HCT116 (cell line): ENCODE results near the gene KMT2C. TPM values are rescaled to one million over a fixed set of nuclear protein-coding genes. Genes with fewer than 3 reads are reported as not detected.

ENCODE experiments used
- ATAC-seq: fragments of 200-7000 bp; cut with Tn5 transposase; 2 replicates; pipeline ENCODE4 v1.9.1; 2020; ENCODE audit warnings: mild to moderate bottlenecking, moderate library complexity
- BruUV-seq: library from RNA; stranded (reverse); fragments of 400-500 nt; replicated peaks from 2 replicates; lab custom pipeline; 2021; lab: Mats Ljungman, UMichigan
- CTCF ChIA-PET: fragments of 300-600 bp; sonication (Branson Sonifier 250); formaldehyde crosslinking; loops from one replicate; lab custom pipeline; 2021; ENCODE audit warnings: antibody characterized with exemption; lab: Charles Lee
- POLR2A ChIA-PET: fragments of 300-600, 350-600 bp; sonication (Branson Sonifier 250); formaldehyde crosslinking; loops from one replicate; lab custom pipeline; 2021; ENCODE audit warnings: antibody characterized with exemption; lab: Charles Lee
- RAD21 ChIA-PET, 2 experiments: fragments of 300-600 bp; sonication (Branson Sonifier 250); formaldehyde crosslinking; loops; one replicate each; lab custom pipeline; 2023; ENCODE audit warnings: low total read pairs in 2 of 2; ENCODE audit not compliant: uncharacterized antibody in 2 of 2, unreplicated experiment in 2 of 2, low non-redundant PET in 1 of 2; lab: Charles Lee
- DNase-seq: peaks from one replicate; pipeline ENCODE4 v3.0.0-alpha.2; 2010; ENCODE audit warnings: low read depth, low spot score
- H2AFZ ChIP-seq: fragments of 200-600 bp; shearing (Covaris generic), sonication (generic); 2 replicates; pipeline ENCODE4 v1.6.1; 2017; ENCODE audit warnings: low read depth, mixed run types, mixed read lengths, antibody characterized with exemption, low read length; ENCODE audit not compliant: poor library complexity, severe bottlenecking
- H3K27ac ChIP-seq: 2 replicates; pipeline ENCODE4 v1.5.1; 2012; ENCODE audit warnings: low read depth, low read length
- H3K27me3 ChIP-seq: fragments of 200-600 bp; sonication (generic); 2 replicates; pipeline ENCODE4 v1.6.1; 2016; ENCODE audit warnings: mixed run types, low read length, mixed read lengths; ENCODE audit not compliant: insufficient read depth
- H3K36me3 ChIP-seq, 2 experiments: fragments of 200-500 bp in 1 of 2; fragments of 200-600 bp in 1 of 2; sonication (Bioruptor generic) in 1 of 2; sonication (generic) in 1 of 2; 2 replicates each; pipeline versions ENCODE4 v1.5.1 to v1.6.1; 2014 to 2016; ENCODE audit warnings: low read length in 2 of 2, inconsistent platforms in 1 of 2, mixed read lengths in 1 of 2, mixed run types in 1 of 2; ENCODE audit not compliant: insufficient read depth in 2 of 2, control insufficient read depth in 1 of 2
- H3K4me1 ChIP-seq, 2 experiments: fragments of 200-600 bp in 1 of 2; sonication (generic) in 1 of 2; 2 replicates each; pipeline versions ENCODE4 v1.5.1 to v1.6.1; 2012 to 2017; ENCODE audit warnings: low read length in 2 of 2, inconsistent platforms in 1 of 2, mild to moderate bottlenecking in 1 of 2, mixed read lengths in 1 of 2, mixed run types in 1 of 2, moderate library complexity in 1 of 2; ENCODE audit not compliant: insufficient read depth in 2 of 2, control insufficient read depth in 1 of 2
- H3K4me2 ChIP-seq: fragments of 200-600 bp; sonication (generic); 2 replicates; pipeline ENCODE4 v1.6.1; 2017; ENCODE audit warnings: mixed run types, low read length, mixed read lengths
- H3K4me3 ChIP-seq, 2 experiments: fragments of 200-600 bp in 1 of 2; sonication (generic) in 1 of 2; replicated peaks in 1 of 2; 2 replicates each; pipeline ENCODE4 v1.5.1; 2011 to 2016; ENCODE audit warnings: low read length in 2 of 2, control low read depth in 1 of 2, low read depth in 1 of 2, mild to moderate bottlenecking in 1 of 2, mixed read lengths in 1 of 2, mixed run types in 1 of 2
- H3K79me2 ChIP-seq: fragments of 200-600 bp; sonication (generic); 2 replicates; pipeline ENCODE4 v1.6.1; 2017; ENCODE audit warnings: mild to moderate bottlenecking, mixed run types, low read length, moderate library complexity, mixed read lengths; ENCODE audit not compliant: insufficient read depth
- H3K9ac ChIP-seq: fragments of 200-600 bp; sonication (generic); 2 replicates; pipeline ENCODE4 v1.6.1; 2016; ENCODE audit warnings: low read length, mixed read lengths
- H3K9me2 ChIP-seq: fragments of 200-600 bp; sonication (generic), shearing (Covaris generic); 2 replicates; pipeline ENCODE4 v1.6.1; 2017; ENCODE audit warnings: mixed run types, mild to moderate bottlenecking, moderate library complexity; ENCODE audit not compliant: insufficient read depth
- H3K9me3 ChIP-seq, 2 experiments: fragments of 200-500 bp in 1 of 2; fragments of 200-600 bp in 1 of 2; sonication (Bioruptor generic) in 1 of 2; sonication (generic) in 1 of 2; 2 replicates each; pipeline ENCODE4 v1.6.1; 2014 to 2017; ENCODE audit warnings: low read length in 2 of 2, mixed read lengths in 2 of 2, inconsistent platforms in 1 of 2, low read depth in 1 of 2, mild to moderate bottlenecking in 1 of 2, mixed run types in 1 of 2, moderate library complexity in 1 of 2; ENCODE audit not compliant: control insufficient read depth in 1 of 2, insufficient read depth in 1 of 2
- H4K20me1 ChIP-seq: fragments of 200-600 bp; sonication (generic), shearing (Covaris generic); 2 replicates; pipeline ENCODE4 v1.6.1; 2017; ENCODE audit warnings: mixed run types, mild to moderate bottlenecking, moderate library complexity; ENCODE audit not compliant: insufficient read depth
- CBX3 ChIP-seq: IDR thresholded peaks from 2 replicates; pipeline ENCODE4 v1.6.1; 2012; ENCODE audit warnings: low read depth
- CEBPB ChIP-seq: IDR thresholded peaks from 2 replicates; pipeline ENCODE4 v1.6.1; 2012; ENCODE audit warnings: low read depth
- CTCF ChIP-seq, 3 experiments: fragments of 200-600 bp in 1 of 3; sonication (generic) in 1 of 3; IDR thresholded peaks in 2 of 3; conservative IDR thresholded peaks in 1 of 3; 2 replicates each; pipeline ENCODE4 v1.5.1; 2012 to 2017; ENCODE audit warnings: low read depth in 2 of 3, low read length in 2 of 3, antibody characterized with exemption in 1 of 3, borderline replicate concordance in 1 of 3, control low read depth in 1 of 3, mild to moderate bottlenecking in 1 of 3, mixed read lengths in 1 of 3, mixed run types in 1 of 3, moderate library complexity in 1 of 3; ENCODE audit not compliant: insufficient read depth in 1 of 3
- EGR1 ChIP-seq: IDR thresholded peaks from 2 replicates; pipeline ENCODE4 v1.6.1; 2012; ENCODE audit warnings: low read depth
- ELF1 ChIP-seq: IDR thresholded peaks from 2 replicates; pipeline ENCODE4 v1.6.1; 2012; ENCODE audit warnings: low read depth, borderline replicate concordance
- EZH2 ChIP-seq: fragments of 200-600 bp; sonication (generic); IDR thresholded peaks from 2 replicates; pipeline ENCODE4 v1.6.1; 2017; ENCODE audit warnings: antibody characterized with exemption, mixed run types
- EZH2phosphoT487 ChIP-seq: fragments of 200-600 bp; IDR thresholded peaks from 2 replicates; pipeline ENCODE4 v1.6.1; 2018; ENCODE audit warnings: antibody characterized with exemption, borderline replicate concordance
- MAX ChIP-seq: IDR thresholded peaks from 2 replicates; pipeline ENCODE4 v1.6.1; 2012
- POLR2A ChIP-seq: IDR thresholded peaks from 2 replicates; pipeline ENCODE4 v1.7.0; 2011; ENCODE audit warnings: borderline replicate concordance; ENCODE audit not compliant: insufficient read depth, insufficient read length; ENCODE audit errors: extremely low read depth
- POLR2AphosphoS5 ChIP-seq: IDR thresholded peaks from 2 replicates; pipeline ENCODE4 v1.6.1; 2011; ENCODE audit warnings: mild to moderate bottlenecking, low read depth, low read length, moderate library complexity
- RAD21 ChIP-seq: IDR thresholded peaks from 2 replicates; pipeline ENCODE4 v1.6.1; 2012; ENCODE audit warnings: low read depth, mild to moderate bottlenecking
- REST ChIP-seq: IDR thresholded peaks from 2 replicates; pipeline ENCODE4 v1.6.1; 2012; ENCODE audit warnings: low read depth
- SIN3A ChIP-seq: IDR thresholded peaks from 2 replicates; pipeline ENCODE4 v1.6.1; 2012; ENCODE audit warnings: low read depth
- SP1 ChIP-seq: IDR thresholded peaks from 2 replicates; pipeline ENCODE4 v1.6.1; 2012; ENCODE audit warnings: low read depth
- SRF ChIP-seq: IDR thresholded peaks from 2 replicates; pipeline ENCODE4 v1.6.1; 2012; ENCODE audit warnings: low read depth
- TCF7L2 ChIP-seq: IDR thresholded peaks from 2 replicates; pipeline ENCODE4 v1.7.0; 2011; ENCODE audit warnings: borderline replicate concordance, inconsistent platforms; ENCODE audit not compliant: insufficient read depth, insufficient read length; ENCODE audit errors: extremely low read depth
- YY1 ChIP-seq: IDR thresholded peaks from 2 replicates; pipeline ENCODE4 v1.6.1; 2011; ENCODE audit warnings: low read length, low read depth, moderate library complexity, mild to moderate bottlenecking; ENCODE audit not compliant: insufficient replicate concordance; ENCODE audit errors: extremely low read depth
- ZBTB33 ChIP-seq: IDR thresholded peaks from 2 replicates; pipeline ENCODE4 v1.6.1; 2011; ENCODE audit warnings: mild to moderate bottlenecking, low read length, moderate library complexity; ENCODE audit not compliant: insufficient replicate concordance; ENCODE audit errors: extremely low read depth
- ZFX ChIP-seq: fragments of 450-650 bp; IDR thresholded peaks from 2 replicates; pipeline ENCODE4 v1.6.1; 2017
- ZNF274 ChIP-seq: fragments of 200-500 bp; sonication (Bioruptor generic); IDR thresholded peaks from 2 replicates; pipeline ENCODE4 v1.6.1; 2014; ENCODE audit warnings: mild to moderate bottlenecking, low read depth, low read length, inconsistent platforms
- intact Hi-C: fragments of 100-400 bp; cut with micrococcal nuclease; formaldehyde crosslinking; loops from 2 replicates; pipeline ENCODE4 v1.10.0; 2022
- total RNA-seq: library from RNA; stranded (reverse); gene quantifications from one replicate; pipeline ENCODE4 v1.2.1, GENCODE V29; 2021; ENCODE audit not compliant: unreplicated experiment

KMT2C gene
- total RNA-seq, 1 experiment from 2014 or later, result 22.9 TPM

- RAD21 ChIA-PET, result no interaction called here
- BruUV-seq, result no TSS peak
- peaks cover 10 to 12% of the 10 kb centered on the region in 2 experiments for H3K4me1 ChIP-seq
- H3K27ac ChIP-seq, result peak overlapping the region; percentile 96
- no peaks in the 10 kb centered on the region; the same call in 1 of the 2 replicates for H3K79me2 ChIP-seq
- peak overlapping the region; percentile 72 to 85 for H3K4me3 ChIP-seq
- no peak overlapping the region for H2AFZ ChIP-seq
- ATAC-seq, result peak; percentile 89
- H3K9ac ChIP-seq, result peak overlapping the region; percentile 91
- no peaks in the 10 kb centered on the region for H3K9me3 ChIP-seq
- CTCF ChIA-PET, result no interaction called here
- DNase-seq, result peak; percentile 96
- H3K4me2 ChIP-seq, result peak overlapping the region; percentile 98
- intact Hi-C loops, result loop anchor here (1.0 to 10.0 kb wide), 3 partner anchors 28 to 251 kb away; partner anchors contain the start of genes KMT2C and XRCC2
- H3K36me3 ChIP-seq, result no peaks in the 10 kb centered on the region
- no peaks in the 10 kb centered on the region for H3K27me3 ChIP-seq
- no peaks in the 10 kb centered on the region for H4K20me1 ChIP-seq
- POLR2A ChIA-PET, result no interaction called here
- no peaks in the 10 kb centered on the region for H3K9me2 ChIP-seq
- TF ChIP-seq CBX3 (no peak; the same call in 1 of the 2 replicates), CTCF (IDR thresholded peaks at IDR 0.05 in 2 of 3, conservative IDR thresholded peaks at IDR 0.05 in 1 of 3; ENCODE audit: borderline replicate concordance in 1 of 3, insufficient read depth in 1 of 3, low read depth in 2 of 3, low read length in 2 of 3) (no peak), SIN3A (peak; percentile 81), ZNF274 (no peak), EZH2phosphoT487 (no peak), ZFX (no peak), SRF (no peak; the same call in 1 of the 2 replicates), CEBPB (no peak), REST (no peak), SP1 (peak; percentile 85), MAX (peak; percentile 78; the same call in 1 of the 2 replicates), EGR1 (peak; percentile 60; the same call in 1 of the 2 replicates), POLR2A (peak; percentile 16), ZBTB33 (no peak), EZH2 (no peak), POLR2AphosphoS5 (peak; percentile 77), RAD21 (no peak), TCF7L2 (no peak), YY1 (peak; percentile 50), ELF1 (peak; percentile 82)
Measured at GRCh38 chr7:152463709-152464311, 28.0 kb upstream of the KMT2C start.
